Gastrocnemius medialis (tissue), 4 donors: ENCODE data around the gene KPNA6.

ENCODE experiments used
- CTCF ChIP-seq, 5 experiments: fragments of 450-650 bp in 3 of 5; fragments of 200-600 bp in 2 of 5; sonication (generic) in 2 of 5; IDR thresholded peaks in 4 of 5; conservative IDR thresholded peaks in 1 of 5; 1 replicate in 4 of 5; 2 replicates in 1 of 5; pipeline ENCODE4 v1.5.1; 2016 to 2019; ENCODE audit warnings: antibody characterized with exemption in 5 of 5, mild to moderate bottlenecking in 3 of 5, moderate library complexity in 3 of 5
- POLR2A ChIP-seq, 2 donors: fragments of 450-650 bp; IDR thresholded peaks; one replicate each; pipeline ENCODE4 v1.6.1; 2017; ENCODE audit warnings: antibody characterized with exemption in 2 of 2, mild to moderate bottlenecking in 2 of 2, moderate library complexity in 2 of 2

- TF ChIP-seq CTCF (IDR thresholded peaks at IDR 0.05 in 4 of 5, conservative IDR thresholded peaks at IDR 0.05 in 1 of 5), result no peak
- no peak for TF ChIP-seq POLR2A (IDR thresholded peaks at IDR 0.05)
Measured at GRCh38 chr1:32111789-32112188, 3.9 kb downstream of the KPNA6 start.
